DOHH2 (cell line): ENCODE data around the gene PRR16.
"Not testable (repeated sequence)": the region's sequence is repeated elsewhere in the genome, so short reads cannot be mapped to it uniquely, and the experiment has no call there.

Source experiments
- EZH2phosphoT487 ChIP-seq: fragments of 200-600 bp; sonication (generic); IDR thresholded peaks from 2 replicates; pipeline ENCODE4 v1.6.1; 2017; ENCODE audit warnings: borderline replicate concordance, mild to moderate bottlenecking, antibody characterized with exemption, low read length, moderate library complexity, mixed read lengths
- TF ChIP-seq, protein P1 (sequence below): fragments of 200-600 bp; sonication (generic); IDR thresholded peaks from one replicate; pipeline ENCODE4 v1.5.1; 2014; ENCODE audit warnings: antibody characterized with exemption, mild to moderate bottlenecking, low read depth, low read length; ENCODE audit not compliant: poor library complexity, severe bottlenecking

GRCh38 chr5:120426633-120427275 lies 37.3 kb upstream of the PRR16 start:
- TF ChIP-seq, protein P1, sequence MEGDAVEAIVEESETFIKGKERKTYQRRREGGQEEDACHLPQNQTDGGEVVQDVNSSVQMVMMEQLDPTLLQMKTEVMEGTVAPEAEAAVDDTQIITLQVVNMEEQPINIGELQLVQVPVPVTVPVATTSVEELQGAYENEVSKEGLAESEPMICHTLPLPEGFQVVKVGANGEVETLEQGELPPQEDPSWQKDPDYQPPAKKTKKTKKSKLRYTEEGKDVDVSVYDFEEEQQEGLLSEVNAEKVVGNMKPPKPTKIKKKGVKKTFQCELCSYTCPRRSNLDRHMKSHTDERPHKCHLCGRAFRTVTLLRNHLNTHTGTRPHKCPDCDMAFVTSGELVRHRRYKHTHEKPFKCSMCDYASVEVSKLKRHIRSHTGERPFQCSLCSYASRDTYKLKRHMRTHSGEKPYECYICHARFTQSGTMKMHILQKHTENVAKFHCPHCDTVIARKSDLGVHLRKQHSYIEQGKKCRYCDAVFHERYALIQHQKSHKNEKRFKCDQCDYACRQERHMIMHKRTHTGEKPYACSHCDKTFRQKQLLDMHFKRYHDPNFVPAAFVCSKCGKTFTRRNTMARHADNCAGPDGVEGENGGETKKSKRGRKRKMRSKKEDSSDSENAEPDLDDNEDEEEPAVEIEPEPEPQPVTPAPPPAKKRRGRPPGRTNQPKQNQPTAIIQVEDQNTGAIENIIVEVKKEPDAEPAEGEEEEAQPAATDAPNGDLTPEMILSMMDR: not testable (repeated sequence)
- not testable (repeated sequence) for TF ChIP-seq EZH2phosphoT487
